COR-L47 (cell line): Measurements from ENCODE around the gene PCNX4.
"Not testable (repeated sequence)": the region's sequence is repeated elsewhere in the genome, so short reads cannot be mapped to it uniquely, and the experiment has no call there.

ENCODE experiments used
- DNase-seq: peaks from one replicate; lab custom pipeline; 2025; lab: John Stamatoyannopoulos, UW

Gene PCNX4

GRCh38 chr14:60091550-60092525 lies at the start of gene PCNX4:
PCNX4 (plus strand) TSS chr14:60091923; CDS start chr14:60107639, 15,716 bp downstream.
- peak; percentile 99 for DNase-seq

- DNase-seq, result not testable (repeated sequence)
These were observed 43.7 kb upstream of the PCNX4 start for GRCh38 chr14:60047976-60048375.

- DNase-seq, result no peak
These were observed 40.0 kb upstream of the PCNX4 start for GRCh38 chr14:60051721-60052221.

GRCh38 chr14:60058087-60058486 lies 33.6 kb upstream of the PCNX4 start:
- no peak for DNase-seq

GRCh38 chr14:60061371-60061770 lies 30.4 kb upstream of the PCNX4 start:
- DNase-seq, result no peak

GRCh38 chr14:60064491-60065072 lies 27.1 kb upstream of the PCNX4 start:
- peak; percentile 27 for DNase-seq

GRCh38 chr14:60067882-60068281 lies 23.8 kb upstream of the PCNX4 start:
- no peak for DNase-seq

- DNase-seq, result no peak
These were observed 12.0 kb upstream of the PCNX4 start for GRCh38 chr14:60079723-60080122.

GRCh38 chr14:60085085-60085484 lies 6.6 kb upstream of the PCNX4 start:
- no peak for DNase-seq

- DNase-seq, result no peak
These were observed 6.0 kb upstream of the PCNX4 start for GRCh38 chr14:60085693-60086092.

GRCh38 chr14:60087668-60088067 lies 4.1 kb upstream of the PCNX4 start:
- DNase-seq, result no peak

- no peak for DNase-seq
These were observed 2.5 kb upstream of the PCNX4 start for GRCh38 chr14:60089221-60089620.

GRCh38 chr14:60090864-60091519 lies 731 bp upstream of the PCNX4 start:
- peak; percentile 50 for DNase-seq

- DNase-seq, result no peak
These were observed 800 bp downstream of the PCNX4 start for GRCh38 chr14:60092526-60092920.

GRCh38 chr14:60093080-60093479 lies 1.4 kb downstream of the PCNX4 start:
- no peak for DNase-seq

GRCh38 chr14:60093606-60094005 lies 1.9 kb downstream of the PCNX4 start:
- no peak for DNase-seq

- no peak for DNase-seq
These were observed 2.7 kb downstream of the PCNX4 start for GRCh38 chr14:60094306-60094897.

- no peak for DNase-seq
These were observed 3.5 kb downstream of the PCNX4 start for GRCh38 chr14:60095231-60095630.

GRCh38 chr14:60095781-60096450 lies 4.2 kb downstream of the PCNX4 start:
- no peak for DNase-seq

GRCh38 chr14:60097974-60098373 lies 6.3 kb downstream of the PCNX4 start:
- DNase-seq, result no peak

GRCh38 chr14:60099855-60100254 lies 8.1 kb downstream of the PCNX4 start:
- DNase-seq, result not testable (repeated sequence)

- DNase-seq, result no peak
These were observed 10.1 kb downstream of the PCNX4 start for GRCh38 chr14:60101786-60102185.
